Right ventricle myocardium superior (tissue), 1 donor: Measurements from ENCODE around the gene ARL6IP4. TPM values are rescaled to one million over a fixed set of nuclear protein-coding genes. Genes with fewer than 3 reads are reported as not detected.

Experiments
- ATAC-seq: fragments of 200-7000 bp; cut with Tn5 transposase; one replicate; pipeline ENCODE4 v1.9.1; 2020; ENCODE audit warnings: mild to moderate bottlenecking; ENCODE audit not compliant: poor library complexity
- DNase-seq: peaks from one replicate; pipeline ENCODE4 v3.0.0-alpha.2; 2020
- intact Hi-C: fragments of 100-400 bp; cut with DNase I; formaldehyde crosslinking; loops from one replicate; pipeline ENCODE4 v1.11.2; 2022
- total RNA-seq: library from RNA; stranded (reverse); fragmentation: NEBNext Ultra II Directional; extraction: Animal tissue kit (Norgen Biotek cat#: 25700); gene quantifications from one replicate; pipeline ENCODE4 v1.2.1, GENCODE V29; 2021
- donor health status: DM: no; HTN: yes; CAD: no; lungs with severe emphysema.

Gene ARL6IP4
- total RNA-seq, 1 donor from 2014 or later, result 162 TPM

DNA sequence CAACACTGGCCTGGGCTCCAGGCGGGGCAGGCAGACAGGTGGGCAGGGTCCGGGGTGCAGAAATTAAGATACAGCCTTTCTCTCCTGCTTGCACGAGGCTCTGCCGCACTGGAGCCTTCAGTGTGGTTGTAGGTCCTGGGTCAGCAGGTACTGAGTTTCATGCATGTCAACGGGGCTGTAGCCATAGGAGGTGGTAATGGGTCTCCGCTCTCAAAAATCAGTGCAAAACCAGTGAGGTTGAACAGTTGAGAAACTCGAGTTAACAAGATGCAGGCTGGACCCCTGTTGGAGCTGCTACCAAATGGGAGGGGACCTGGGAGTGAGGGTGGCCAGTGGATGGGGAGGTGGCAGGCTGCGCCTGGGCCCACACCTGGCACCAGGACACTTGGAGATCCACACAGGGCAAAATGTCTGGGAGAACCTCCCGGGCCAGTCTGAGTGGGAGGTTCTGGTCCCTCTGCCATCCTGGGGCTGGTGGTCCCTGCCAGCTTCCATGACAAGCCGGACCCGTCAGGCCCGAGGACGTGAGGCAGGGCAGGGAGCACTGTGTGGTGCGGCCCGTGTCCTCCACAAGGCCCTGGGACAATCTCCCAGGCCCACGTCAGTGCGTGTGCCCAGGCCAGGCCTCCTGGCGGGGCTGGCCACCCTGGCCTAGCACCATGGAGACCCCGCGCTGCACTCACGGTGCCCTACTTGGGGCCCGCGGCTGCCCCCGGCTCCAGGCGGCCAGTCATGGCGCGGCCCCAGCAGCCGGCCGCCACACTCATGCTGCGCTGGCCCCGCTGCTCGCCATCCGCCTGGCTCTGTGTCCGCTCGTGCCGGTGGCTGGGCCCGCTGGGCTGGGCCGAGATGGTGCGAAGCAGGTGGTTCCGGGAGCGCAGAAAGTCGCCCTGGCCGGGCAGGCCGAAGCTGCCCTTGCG lies 5.1 kb downstream of the ARL6IP4 start:
- DNase-seq (no peak), ATAC-seq (no peak)
- intact Hi-C loops, result no loop called here

DNA sequence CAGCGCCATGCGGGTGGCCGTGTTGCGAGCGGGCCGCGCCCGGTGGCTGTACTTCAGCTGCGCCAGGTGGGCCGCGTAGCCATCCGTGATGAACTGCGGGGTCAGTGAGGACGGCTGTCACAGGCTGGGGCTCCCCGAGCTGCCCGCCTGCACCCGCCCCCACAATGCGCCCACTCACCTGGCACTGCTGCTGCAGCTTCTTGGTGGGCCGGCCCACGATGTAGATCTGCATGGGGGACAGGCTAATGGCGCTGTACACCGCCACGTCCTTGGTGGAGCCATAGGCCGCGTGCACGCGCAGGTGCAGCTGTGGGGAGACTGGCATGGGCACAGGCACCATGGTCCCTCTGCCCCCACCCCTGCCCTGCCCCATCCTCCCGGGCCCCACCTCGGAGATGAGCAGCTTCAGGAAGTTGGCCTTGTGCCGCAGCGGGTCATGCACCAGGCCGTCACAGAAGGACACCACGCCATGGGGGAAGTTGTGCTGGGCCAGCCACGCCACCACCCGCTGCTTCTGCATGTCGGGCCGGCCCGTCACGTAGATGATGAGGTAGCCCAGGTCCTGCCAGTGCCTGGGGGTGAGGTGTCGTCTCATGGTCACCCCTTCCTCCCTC lies 5.9 kb downstream of the ARL6IP4 start:
- DNase-seq (no peak), ATAC-seq (no peak)
- intact Hi-C loops, result no loop called here

DNA sequence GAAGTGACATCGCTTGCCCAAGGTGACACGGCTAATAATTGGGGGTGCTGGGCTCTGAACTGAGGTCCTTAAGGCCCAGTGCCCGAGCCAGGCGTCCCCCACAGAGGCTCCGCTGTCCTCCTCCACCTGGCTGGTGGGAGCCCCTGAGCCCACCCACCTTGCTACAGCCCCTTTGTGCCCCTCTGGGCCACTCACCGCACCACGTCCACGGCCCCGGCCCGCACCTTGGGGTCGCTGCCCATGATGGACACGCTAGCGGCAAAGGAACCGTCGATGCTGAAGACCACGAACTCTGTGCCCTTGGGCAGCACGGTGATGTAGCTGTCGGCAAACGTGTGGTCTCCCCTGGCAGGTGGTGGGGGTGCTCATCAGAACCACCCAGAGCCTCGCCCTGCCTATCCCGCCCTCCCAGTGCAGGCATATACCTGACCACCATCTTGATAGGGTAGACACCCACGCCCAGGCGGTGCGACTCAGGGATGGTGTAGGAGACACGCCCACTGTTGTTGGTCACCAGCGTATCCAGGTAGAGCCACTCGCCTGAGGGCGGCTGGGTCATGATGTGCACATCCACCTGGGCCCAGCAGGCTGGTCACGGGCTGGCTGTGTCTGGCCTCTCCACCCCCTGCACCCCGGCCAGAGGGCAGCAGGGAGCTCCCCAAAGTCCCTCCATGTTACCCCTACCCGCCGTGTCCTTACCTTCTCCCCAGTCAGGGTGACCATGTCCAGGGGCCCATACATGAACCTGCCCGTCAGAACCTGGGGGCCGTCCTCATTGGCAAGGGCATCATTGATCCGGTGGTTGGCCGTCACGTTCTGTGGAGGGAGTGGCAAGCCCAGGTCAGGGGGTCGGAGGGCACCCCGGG lies 6.8 kb downstream of the ARL6IP4 start:
- ATAC-seq (no peak), DNase-seq (no peak)

DNA sequence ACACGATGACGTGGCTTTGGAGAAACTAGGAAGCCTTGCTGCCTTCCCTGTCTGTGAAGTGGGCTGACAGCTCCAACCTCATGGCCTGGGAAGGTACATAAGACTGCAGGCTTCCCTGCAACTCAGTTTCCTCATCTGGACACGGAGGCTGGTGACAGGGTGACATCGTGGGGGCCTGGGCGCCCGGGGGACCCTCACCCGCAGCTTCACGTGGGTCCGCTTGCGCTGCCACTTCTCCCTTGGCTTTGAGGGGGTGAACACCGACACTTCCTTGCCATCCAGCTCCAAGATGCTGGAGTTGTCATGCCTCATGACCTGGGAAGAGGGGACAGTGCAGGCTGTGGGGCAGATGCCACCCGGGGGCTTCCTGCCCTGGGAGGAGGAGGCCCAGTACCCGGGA lies 7.6 kb downstream of the ARL6IP4 start:
- no peak for ATAC-seq
- DNase-seq, result no peak
- intact Hi-C loops, result no loop called here

More for the DNA sequence above, 6.8 kb downstream of the ARL6IP4 start:
- intact Hi-C loops, result no loop called here

DNA sequence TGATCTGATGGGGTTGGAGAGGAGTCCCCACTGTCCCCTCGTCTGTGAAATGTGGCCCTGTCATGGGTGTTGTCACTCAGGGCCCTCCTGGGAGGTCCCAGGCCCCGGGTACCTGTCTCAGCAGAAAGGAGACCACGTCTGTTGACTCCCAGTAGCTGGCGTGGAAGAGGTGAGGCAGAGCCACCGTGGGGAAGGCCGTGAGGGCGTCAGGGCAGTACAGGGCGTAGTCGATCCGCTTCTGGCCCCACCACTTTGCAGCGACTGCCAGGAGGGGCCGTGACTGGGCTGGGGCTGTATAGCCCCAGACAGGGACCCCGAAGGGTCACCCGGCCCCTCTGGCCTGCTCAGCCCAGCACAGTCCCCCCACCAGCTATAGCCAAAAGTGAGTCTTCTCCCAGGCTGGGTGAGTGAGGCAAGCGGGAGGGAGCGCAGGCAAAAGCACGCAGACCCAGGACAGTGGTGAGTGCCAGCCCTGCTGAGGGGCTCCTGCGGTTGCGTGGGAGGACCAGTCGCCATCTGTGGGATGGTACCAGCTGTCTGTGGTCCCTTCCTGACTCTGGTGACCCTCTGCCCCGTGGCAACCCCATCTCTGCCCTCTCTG lies 8.2 kb downstream of the ARL6IP4 start:
- ATAC-seq (no peak), DNase-seq (no peak)
- intact Hi-C loops, result no loop called here

DNA sequence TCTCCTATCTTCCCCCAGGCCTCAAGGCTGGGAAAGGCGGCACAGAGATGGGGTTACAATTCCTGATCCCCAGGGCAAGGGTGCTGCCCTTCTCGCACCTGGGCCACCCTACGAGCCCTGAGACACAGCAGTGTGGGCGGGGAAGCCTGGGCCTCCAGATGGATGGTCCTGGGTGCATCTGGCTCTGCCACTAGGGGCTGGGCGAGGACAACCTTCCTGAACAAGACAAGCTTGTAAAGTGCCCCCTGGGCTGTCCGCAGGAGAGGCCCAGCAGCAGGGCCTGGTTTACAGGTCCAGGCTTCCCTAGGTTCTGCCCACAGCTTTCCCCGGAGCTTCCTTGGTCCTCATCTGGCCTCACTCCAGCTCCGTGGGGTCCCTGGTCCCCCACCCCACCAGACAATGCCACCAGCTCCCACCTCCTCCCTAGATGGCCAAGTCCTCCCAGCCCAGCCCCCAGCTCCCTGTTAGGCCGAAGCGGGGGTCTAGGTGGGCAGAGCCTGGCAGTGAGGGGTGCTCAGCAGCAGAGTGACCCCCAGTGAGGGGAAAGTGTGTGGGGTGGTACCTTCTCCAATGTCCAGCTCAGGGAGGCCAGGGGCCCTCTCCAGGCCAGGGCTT lies 8.9 kb downstream of the ARL6IP4 start:
- intact Hi-C loops, result no loop called here
- ATAC-seq (no peak), DNase-seq (no peak)

DNA sequence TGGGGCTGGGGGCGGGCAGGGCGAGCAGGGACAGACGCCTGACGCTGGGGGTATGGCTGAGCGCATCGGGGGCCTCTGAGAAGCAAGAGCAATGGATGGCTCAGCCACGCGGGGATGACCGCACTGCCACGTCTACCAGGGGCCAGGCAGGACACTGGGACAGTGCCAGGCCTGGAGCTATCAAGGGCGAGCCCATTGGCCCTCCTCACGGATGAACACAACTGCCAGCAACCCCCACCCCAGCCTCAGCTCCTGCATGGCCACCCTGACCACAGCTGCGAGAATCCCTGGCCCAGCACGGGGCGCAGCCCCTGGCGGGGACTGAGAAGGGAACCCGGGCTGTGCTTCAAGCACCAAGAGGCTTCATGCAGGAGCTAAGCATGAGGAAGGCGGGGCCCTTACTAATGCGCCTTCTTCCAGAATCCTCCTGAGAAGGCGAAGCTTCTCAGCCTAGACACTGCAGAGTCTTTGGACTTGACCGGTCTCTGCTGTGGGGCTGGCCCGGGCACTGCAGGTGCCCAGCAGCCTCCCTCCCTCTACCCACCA lies 9.5 kb downstream of the ARL6IP4 start:
- no peak for DNase-seq
- no peak for ATAC-seq
- intact Hi-C loops, result no loop called here

DNA sequence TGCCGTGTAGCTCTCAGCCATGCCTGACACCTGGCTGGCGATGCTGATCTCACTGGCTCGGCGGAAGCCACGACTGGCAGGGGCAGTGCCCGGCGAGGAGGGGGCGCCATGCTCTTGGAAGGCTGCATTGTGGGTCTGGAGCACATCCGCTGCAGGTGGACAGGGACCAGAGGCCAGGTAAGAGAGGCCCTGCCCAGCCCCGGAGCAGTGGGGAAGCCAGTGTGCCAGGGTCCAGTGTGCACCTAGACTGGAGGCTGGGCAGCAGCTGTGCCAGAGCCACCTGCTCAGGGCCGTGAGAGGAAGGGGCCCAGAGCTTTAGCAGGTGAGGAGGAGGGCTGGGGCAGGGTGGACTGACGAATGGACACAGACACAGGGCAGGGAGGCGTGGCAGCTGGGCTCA lies 10.1 kb downstream of the ARL6IP4 start:
- intact Hi-C loops, result no loop called here
- ATAC-seq (no peak), DNase-seq (no peak)

DNA sequence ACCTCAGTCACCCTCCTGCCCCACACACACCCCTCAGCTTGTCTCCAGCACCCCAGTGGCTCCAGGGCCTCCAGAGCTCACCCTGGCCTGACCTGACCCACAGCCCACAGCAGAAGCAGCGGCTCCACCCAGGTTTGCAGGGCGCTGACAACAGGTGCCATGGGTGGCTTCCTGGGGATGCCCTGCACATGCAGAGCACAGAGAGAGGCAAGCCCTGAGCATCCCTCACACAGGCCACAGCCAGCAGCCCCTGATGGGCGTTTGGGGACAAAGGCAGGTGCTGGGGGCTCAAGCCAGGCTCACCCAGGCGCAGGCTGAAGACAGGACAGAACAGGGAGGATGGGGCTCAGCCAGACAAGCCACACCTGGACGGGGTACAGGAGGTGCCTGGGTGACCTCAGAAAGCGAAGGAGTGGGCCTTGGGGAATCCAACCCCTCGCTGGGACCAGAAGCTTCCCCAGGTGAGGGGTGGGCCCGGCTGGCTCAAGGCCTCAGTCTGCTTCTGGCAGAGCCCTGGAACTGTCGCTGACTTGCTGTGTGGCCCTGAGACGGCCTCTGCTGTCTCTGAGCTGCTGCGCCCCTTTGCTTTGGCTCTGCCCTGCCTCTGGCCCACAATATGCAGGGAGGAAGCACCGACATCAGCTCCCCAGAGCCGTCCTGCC lies 10.6 kb downstream of the ARL6IP4 start:
- no peak for ATAC-seq
- intact Hi-C loops, result no loop called here
- no peak for DNase-seq

DNA sequence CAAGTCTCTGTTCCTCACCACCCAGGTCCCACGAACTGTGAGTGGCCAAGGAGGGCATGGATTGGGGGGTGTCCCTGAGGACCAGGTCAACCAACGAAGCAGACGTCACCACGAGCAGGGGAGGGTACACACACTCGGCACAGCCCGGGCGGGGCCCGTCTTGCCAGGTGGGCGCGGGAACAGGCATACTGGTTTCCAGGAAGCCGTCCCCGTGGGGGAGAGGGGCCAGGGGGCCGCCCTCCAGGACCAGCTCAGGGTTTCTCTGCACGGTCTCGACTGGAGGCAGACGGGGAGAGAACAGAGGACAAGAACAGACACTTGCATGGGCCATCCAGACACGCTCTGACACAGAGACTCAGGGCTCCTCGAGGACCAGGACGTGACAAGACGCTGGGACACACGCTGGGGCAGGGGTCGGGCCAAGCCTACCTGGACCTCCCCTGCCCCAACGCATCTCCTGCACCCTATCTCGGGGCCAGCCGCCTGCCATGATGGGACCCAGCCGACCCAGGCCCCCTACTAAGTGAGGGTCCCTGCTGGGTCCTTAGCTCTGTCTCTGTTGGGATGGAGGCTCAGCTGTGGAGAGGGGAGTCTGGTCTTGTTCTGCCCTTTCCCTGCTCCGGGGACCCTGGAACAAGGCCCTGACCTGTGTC lies 11.3 kb downstream of the ARL6IP4 start:
- DNase-seq (no peak), ATAC-seq (no peak)
- intact Hi-C loops, result no loop called here

DNA sequence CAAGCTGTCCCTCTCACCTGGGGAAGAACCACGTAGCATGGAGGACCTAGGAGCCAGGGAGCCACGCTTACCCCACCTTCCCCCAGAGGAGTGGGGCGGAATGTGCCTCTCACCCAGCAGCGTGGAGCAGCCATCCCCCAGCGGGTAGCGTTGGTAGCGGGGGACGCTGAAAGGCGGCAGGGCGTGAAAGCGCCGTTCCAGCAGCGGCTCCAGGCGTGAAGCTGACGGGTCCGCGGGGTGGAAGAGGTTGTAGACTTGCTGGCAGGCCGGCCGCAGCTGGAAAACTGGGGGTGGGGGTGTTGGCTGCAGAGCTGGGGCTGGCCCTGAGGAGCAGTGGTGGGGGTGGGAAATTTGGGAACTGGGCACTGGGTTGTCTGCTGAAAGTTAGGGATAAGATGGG lies 11.9 kb downstream of the ARL6IP4 start:
- ATAC-seq (no peak), DNase-seq (no peak)
- intact Hi-C loops, result no loop called here

DNA sequence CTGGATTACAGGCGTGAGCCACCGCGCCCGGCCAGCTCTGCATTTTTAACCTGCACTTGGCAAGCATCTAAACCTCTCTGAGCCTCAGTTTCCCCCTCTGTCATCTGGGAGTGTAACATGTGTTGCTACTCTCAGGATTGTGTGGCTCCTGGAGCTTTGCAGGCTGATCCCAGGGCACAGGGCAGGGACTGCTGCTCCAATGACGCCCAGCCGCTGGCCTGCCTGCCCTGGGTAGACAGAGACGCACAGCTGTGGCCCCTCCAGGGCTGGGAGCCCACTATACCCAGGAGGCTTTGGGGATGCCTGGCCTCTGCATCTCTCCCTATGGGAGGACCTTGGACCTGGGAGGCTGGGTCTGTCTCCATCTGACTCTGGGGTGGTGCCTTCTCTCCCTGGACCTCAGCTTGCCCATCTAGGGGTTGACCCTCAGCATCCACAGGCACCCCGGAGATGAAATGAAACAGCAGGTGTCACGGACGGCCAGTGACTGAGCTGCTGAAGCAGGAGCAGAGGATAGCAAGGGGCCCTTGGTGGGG lies 13.7 kb downstream of the ARL6IP4 start:
- ATAC-seq (no peak), DNase-seq (no peak)
- intact Hi-C loops, result no loop called here

DNA sequence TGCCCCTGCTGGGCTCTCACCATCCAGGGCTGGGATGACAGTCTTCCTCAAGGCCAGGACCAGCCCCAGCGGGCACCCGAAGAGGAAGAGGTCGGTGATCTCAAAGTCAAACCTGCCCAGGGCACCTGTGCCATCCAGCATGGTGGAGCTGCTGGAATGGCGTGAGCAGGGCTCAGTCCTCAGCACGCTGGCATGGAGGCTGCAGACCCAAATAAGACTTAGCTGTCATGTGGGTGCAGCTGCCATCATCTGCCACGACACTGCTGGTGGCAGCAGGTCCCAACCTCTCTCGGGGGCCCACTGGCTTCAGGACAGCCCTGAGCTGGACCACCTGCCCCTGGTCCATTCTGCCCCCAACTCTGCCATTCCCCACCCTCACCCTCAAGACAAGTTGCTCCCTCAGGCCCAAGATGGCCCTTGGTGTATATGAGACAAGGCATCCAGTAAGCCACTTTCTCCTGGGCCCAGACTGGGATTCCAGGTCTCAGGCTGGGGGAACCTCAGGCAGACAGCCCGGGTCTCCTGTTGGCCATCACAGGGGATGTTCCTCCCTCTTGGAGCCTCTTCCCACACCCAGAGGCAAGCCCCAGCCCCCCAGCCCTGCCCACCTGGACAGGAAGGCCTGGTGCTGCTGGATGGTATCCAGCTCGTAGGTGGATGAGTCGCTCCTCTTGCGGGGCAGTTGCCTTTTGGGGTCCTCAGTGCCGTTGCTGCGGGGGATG lies 14.5 kb downstream of the ARL6IP4 start:
- intact Hi-C loops, result no loop called here
- ATAC-seq (no peak), DNase-seq (no peak)

DNA sequence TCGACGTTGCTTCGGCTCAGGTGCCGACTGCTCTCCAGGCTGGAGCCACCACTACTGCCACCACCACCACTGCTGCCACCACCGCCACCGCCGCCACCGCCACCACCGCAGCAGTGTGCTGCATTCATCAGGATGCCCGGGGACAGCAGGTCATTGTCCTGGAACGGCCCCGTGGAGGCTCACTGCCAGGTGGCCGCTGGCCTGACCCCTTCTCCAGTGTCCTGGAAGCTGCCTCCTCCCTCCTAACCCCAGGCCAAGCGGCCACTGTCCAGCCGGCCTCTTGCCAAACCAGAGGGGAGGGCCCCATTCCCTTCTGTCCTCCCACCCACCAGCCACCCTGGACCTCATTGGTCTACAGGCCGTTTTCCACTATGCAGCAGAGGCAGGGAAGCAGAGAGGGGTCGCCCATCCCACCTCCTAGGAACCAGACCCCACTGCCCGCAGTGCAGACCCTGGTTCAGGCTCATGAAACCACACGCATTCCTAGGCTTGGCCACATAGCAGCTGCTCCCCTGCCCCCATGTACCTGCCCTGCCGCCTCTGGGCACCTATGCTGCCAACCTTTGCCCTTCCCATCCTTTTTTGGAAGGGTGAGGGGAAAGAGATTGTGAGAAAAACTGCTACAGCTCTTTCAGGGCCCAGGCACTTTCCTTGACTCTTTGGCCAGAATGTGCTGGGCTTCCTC lies 15.2 kb downstream of the ARL6IP4 start:
- DNase-seq (peak; percentile 81), ATAC-seq (peak; percentile 64)
- intact Hi-C loops, result no loop called here

DNA sequence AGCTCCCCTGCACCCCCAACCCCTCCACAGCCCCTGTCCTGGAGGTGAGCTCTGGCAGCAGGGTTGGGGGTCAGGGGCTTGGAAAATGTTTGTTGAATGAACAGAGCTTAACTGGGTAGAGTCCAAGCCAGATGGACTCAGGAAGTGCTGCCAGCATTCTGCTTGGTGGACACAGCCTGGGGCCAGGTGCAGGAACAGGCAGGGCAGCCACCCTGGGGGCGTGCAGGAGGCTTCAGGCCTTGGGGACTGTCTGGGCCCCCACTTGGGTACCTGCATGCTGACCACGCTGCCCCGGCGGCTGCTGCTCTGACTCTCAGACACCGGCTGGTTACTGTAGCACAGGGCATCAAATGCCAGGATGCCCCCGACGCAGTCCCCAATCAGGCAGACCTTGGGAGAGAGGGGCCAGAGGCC lies 15.7 kb downstream of the ARL6IP4 start:
- ATAC-seq, result no peak
- intact Hi-C loops, result no loop called here

More for the DNA sequence above, 15.7 kb downstream of the ARL6IP4 start:
- DNase-seq, result no peak
